ENCODE measurements around the gene DDIT3. TPM values are rescaled to one million over a fixed set of nuclear protein-coding genes. Genes with fewer than 3 reads are reported as not detected.

Gene DDIT3
- polyA plus RNA-seq, 1 donor from 2014 or later = 24.0 TPM

DNA sequence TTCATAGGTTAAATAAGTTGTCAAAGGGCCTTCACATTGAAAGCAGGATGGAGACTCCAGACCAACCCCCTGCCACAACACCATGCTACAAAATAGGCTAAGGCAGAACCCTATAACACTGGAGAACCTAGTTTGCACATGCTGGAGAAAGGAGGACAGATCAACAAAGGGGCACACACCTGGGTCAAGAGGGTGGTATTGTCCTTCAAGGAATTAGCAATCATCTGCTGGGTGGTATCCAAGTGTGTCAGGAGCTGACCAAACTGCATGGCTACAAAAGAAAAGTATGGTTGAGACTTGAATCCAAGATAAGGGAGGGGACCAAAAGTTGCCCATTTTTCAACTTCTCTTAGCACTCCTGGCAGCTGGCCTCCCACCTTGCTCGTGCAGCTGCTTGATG is 11.5 kb upstream of the DDIT3 start:
- H3K79me2 ChIP-seq (replicated peaks; ENCODE audit: insufficient read depth, low read length) = peaks cover 6% of the 10 kb centered on the region
- H3K27ac ChIP-seq (ENCODE audit: low read length) = no peak overlapping the region
- H3K9ac ChIP-seq (ENCODE audit: low read length) = no peak overlapping the region
- TF ChIP-seq, protein P1, sequence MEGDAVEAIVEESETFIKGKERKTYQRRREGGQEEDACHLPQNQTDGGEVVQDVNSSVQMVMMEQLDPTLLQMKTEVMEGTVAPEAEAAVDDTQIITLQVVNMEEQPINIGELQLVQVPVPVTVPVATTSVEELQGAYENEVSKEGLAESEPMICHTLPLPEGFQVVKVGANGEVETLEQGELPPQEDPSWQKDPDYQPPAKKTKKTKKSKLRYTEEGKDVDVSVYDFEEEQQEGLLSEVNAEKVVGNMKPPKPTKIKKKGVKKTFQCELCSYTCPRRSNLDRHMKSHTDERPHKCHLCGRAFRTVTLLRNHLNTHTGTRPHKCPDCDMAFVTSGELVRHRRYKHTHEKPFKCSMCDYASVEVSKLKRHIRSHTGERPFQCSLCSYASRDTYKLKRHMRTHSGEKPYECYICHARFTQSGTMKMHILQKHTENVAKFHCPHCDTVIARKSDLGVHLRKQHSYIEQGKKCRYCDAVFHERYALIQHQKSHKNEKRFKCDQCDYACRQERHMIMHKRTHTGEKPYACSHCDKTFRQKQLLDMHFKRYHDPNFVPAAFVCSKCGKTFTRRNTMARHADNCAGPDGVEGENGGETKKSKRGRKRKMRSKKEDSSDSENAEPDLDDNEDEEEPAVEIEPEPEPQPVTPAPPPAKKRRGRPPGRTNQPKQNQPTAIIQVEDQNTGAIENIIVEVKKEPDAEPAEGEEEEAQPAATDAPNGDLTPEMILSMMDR (IDR thresholded peaks at IDR 0.05; ENCODE audit: poor library complexity, severe bottlenecking) = no peak
- TF ChIP-seq, protein P2, sequence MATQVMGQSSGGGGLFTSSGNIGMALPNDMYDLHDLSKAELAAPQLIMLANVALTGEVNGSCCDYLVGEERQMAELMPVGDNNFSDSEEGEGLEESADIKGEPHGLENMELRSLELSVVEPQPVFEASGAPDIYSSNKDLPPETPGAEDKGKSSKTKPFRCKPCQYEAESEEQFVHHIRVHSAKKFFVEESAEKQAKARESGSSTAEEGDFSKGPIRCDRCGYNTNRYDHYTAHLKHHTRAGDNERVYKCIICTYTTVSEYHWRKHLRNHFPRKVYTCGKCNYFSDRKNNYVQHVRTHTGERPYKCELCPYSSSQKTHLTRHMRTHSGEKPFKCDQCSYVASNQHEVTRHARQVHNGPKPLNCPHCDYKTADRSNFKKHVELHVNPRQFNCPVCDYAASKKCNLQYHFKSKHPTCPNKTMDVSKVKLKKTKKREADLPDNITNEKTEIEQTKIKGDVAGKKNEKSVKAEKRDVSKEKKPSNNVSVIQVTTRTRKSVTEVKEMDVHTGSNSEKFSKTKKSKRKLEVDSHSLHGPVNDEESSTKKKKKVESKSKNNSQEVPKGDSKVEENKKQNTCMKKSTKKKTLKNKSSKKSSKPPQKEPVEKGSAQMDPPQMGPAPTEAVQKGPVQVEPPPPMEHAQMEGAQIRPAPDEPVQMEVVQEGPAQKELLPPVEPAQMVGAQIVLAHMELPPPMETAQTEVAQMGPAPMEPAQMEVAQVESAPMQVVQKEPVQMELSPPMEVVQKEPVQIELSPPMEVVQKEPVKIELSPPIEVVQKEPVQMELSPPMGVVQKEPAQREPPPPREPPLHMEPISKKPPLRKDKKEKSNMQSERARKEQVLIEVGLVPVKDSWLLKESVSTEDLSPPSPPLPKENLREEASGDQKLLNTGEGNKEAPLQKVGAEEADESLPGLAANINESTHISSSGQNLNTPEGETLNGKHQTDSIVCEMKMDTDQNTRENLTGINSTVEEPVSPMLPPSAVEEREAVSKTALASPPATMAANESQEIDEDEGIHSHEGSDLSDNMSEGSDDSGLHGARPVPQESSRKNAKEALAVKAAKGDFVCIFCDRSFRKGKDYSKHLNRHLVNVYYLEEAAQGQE (IDR thresholded peaks at IDR 0.05; ENCODE audit: borderline replicate concordance) = no peak
- TF ChIP-seq POLR2AphosphoS5 (IDR thresholded peaks at IDR 0.05) (no peak), SMC3 (conservative IDR thresholded peaks at IDR 0.05; ENCODE audit: poor library complexity) (no peak), EZH2 (IDR thresholded peaks at IDR 0.05; ENCODE audit: borderline replicate concordance, insufficient read depth, low read length, poor library complexity, severe bottlenecking) (no peak), TAF1 (IDR thresholded peaks at IDR 0.05; ENCODE audit: low read depth) (no peak), EP300 (conservative IDR thresholded peaks at IDR 0.05; ENCODE audit: poor library complexity, severe bottlenecking) (no peak), MXI1 (conservative IDR thresholded peaks at IDR 0.05; ENCODE audit: poor library complexity, severe bottlenecking) (no peak), RAD21 (conservative IDR thresholded peaks at IDR 0.05) (no peak)
- H3K36me3 ChIP-seq (ENCODE audit: insufficient read depth, low read length) = no peaks in the 10 kb centered on the region
- H3K9me2 ChIP-seq (ENCODE audit: insufficient read depth, low read length) = no peaks in the 10 kb centered on the region
- no peak overlapping the region for H2AFZ ChIP-seq (ENCODE audit: low read depth, low read length)
- H4K20me1 ChIP-seq (ENCODE audit: insufficient read depth) = no peaks in the 10 kb centered on the region
- H3K4me2 ChIP-seq (ENCODE audit: low read length) = no peak overlapping the region
- no peaks in the 10 kb centered on the region for H3F3A ChIP-seq (ENCODE audit: insufficient read depth, low read length, poor library complexity, severe bottlenecking)
- H3K27me3 ChIP-seq (ENCODE audit: insufficient read depth, low read depth, low read length) = no peaks in the 10 kb centered on the region
- no peaks in the 10 kb centered on the region for H3K9me3 ChIP-seq (ENCODE audit: low read length)
- no peak overlapping the region for H3K4me3 ChIP-seq (ENCODE audit: low read length)

GRCh38 chr12:57530396-57531142 is 10.3 kb upstream of the DDIT3 start:
- H4K20me1 ChIP-seq (ENCODE audit: insufficient read depth) = no peaks in the 10 kb centered on the region
- peaks cover 15% of the 10 kb centered on the region for H3K79me2 ChIP-seq (replicated peaks; ENCODE audit: insufficient read depth, low read length)
- no peaks in the 10 kb centered on the region for H3K27me3 ChIP-seq (ENCODE audit: insufficient read depth, low read depth, low read length)
- H2AFZ ChIP-seq (ENCODE audit: low read depth, low read length) = no peak overlapping the region
- H3K36me3 ChIP-seq (ENCODE audit: insufficient read depth, low read length) = no peaks in the 10 kb centered on the region
- no peaks in the 10 kb centered on the region for H3K9me3 ChIP-seq (ENCODE audit: low read length)
- H3K4me2 ChIP-seq (ENCODE audit: low read length) = no peak overlapping the region
- H3K9ac ChIP-seq (ENCODE audit: low read length) = no peak overlapping the region
- no peak overlapping the region for H3K27ac ChIP-seq (ENCODE audit: low read length)
- no peaks in the 10 kb centered on the region for H3K9me2 ChIP-seq (ENCODE audit: insufficient read depth, low read length)
- H3F3A ChIP-seq (ENCODE audit: insufficient read depth, low read length, poor library complexity, severe bottlenecking) = no peaks in the 10 kb centered on the region
- no peak overlapping the region for H3K4me3 ChIP-seq (ENCODE audit: low read length)
- TF ChIP-seq SMC3 (conservative IDR thresholded peaks at IDR 0.05; ENCODE audit: poor library complexity) (no peak), RAD21 (conservative IDR thresholded peaks at IDR 0.05) (no peak), EP300 (conservative IDR thresholded peaks at IDR 0.05; ENCODE audit: poor library complexity, severe bottlenecking) (no peak), MXI1 (conservative IDR thresholded peaks at IDR 0.05; ENCODE audit: poor library complexity, severe bottlenecking) (no peak), EZH2 (IDR thresholded peaks at IDR 0.05; ENCODE audit: borderline replicate concordance, insufficient read depth, low read length, poor library complexity, severe bottlenecking) (no peak), TAF1 (IDR thresholded peaks at IDR 0.05; ENCODE audit: low read depth) (no peak), POLR2AphosphoS5 (IDR thresholded peaks at IDR 0.05) (no peak)
- TF ChIP-seq, protein P2 (IDR thresholded peaks at IDR 0.05; ENCODE audit: borderline replicate concordance) = no peak
- TF ChIP-seq, protein P1 (IDR thresholded peaks at IDR 0.05; ENCODE audit: poor library complexity, severe bottlenecking) = no peak
